GM12872 (cell line): ENCODE measurements around the gene NATD1.
A peak's percentile ranks its signal among the peaks of the same experiment; 100 is the strongest.

Experiments used
- TF ChIP-seq, protein P1 (sequence below): IDR thresholded peaks from 3 replicates; pipeline ENCODE4 v1.5.1; 2011; ENCODE audit warnings: low read depth, mild to moderate bottlenecking, low read length, moderate library complexity; ENCODE audit not compliant: insufficient read depth

NATD1 gene

DNA sequence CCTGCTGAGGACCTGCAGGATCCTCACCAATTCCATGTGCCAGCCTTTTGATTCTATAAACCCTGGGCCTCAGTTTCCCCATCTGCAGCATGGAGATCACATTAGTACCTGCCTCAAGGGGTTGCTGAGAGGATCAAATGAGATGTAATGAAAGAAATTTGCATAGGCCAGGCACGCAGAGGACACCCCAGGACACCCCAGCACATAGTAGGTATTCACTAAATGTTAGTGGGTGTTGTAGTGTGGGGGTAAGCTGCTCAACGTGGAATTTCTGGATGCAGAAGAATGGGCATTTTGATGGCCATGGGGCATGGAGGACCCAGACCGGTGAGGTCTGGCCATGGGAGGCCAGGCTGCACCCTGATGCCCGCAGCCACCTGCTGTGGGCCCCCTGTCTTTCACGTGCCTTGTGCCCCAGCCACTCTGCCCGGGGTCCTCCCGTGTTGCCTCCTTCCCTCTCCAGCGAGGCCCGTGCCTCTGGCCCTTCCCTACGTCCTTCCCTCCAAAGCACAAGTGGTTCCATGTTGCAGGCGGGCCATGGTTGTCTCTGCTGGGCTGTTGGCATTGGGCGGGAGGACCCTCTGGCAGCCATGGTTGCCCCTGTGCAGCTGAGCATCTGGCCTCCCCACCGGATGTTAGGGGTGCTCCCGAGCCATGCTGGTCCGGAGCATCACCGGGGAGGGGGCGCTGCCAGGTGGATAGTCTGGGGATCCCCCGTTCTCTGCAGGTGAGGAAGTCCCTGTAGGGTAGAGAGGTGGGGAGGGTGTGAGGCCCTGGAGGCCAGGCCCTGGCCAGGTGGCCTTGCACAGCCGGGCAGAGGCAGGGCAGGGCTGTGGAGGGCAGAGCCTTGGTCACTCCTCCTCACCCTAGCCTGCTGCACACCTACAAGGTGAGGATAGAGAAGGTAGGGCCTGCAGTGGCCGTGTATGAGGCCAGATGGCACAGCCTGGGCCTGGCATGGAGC lies 39.9 kb upstream of the NATD1 start:
- TF ChIP-seq, protein P1, sequence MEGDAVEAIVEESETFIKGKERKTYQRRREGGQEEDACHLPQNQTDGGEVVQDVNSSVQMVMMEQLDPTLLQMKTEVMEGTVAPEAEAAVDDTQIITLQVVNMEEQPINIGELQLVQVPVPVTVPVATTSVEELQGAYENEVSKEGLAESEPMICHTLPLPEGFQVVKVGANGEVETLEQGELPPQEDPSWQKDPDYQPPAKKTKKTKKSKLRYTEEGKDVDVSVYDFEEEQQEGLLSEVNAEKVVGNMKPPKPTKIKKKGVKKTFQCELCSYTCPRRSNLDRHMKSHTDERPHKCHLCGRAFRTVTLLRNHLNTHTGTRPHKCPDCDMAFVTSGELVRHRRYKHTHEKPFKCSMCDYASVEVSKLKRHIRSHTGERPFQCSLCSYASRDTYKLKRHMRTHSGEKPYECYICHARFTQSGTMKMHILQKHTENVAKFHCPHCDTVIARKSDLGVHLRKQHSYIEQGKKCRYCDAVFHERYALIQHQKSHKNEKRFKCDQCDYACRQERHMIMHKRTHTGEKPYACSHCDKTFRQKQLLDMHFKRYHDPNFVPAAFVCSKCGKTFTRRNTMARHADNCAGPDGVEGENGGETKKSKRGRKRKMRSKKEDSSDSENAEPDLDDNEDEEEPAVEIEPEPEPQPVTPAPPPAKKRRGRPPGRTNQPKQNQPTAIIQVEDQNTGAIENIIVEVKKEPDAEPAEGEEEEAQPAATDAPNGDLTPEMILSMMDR: no peak

DNA sequence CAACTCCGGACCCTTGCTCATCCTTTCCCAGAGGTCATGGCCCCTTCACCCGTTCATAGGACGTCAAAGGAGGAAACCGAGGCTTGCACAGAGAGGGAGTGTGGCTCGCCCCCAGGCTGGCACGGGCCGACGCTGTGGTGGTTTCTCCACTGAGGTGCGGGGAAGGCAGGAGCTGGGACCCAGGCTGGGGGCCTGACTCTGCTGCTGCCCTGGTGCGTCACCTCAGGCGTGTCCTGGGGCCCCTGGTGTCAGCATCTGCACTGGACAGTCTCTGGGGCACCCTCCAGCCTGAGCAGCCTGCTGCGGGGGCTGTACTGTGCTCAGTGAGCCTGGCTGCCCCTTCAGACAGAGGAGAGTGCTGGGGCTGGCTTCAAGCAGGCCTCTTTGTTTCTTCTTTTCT lies 38.7 kb upstream of the NATD1 start:
- TF ChIP-seq, protein P1: no peak

GRCh38 chr17:21291357-21291756 lies 38.1 kb upstream of the NATD1 start:
- TF ChIP-seq, protein P1: no peak

- TF ChIP-seq, protein P1: no peak
These were observed 36.8 kb upstream of the NATD1 start for GRCh38 chr17:21289902-21290571.

DNA sequence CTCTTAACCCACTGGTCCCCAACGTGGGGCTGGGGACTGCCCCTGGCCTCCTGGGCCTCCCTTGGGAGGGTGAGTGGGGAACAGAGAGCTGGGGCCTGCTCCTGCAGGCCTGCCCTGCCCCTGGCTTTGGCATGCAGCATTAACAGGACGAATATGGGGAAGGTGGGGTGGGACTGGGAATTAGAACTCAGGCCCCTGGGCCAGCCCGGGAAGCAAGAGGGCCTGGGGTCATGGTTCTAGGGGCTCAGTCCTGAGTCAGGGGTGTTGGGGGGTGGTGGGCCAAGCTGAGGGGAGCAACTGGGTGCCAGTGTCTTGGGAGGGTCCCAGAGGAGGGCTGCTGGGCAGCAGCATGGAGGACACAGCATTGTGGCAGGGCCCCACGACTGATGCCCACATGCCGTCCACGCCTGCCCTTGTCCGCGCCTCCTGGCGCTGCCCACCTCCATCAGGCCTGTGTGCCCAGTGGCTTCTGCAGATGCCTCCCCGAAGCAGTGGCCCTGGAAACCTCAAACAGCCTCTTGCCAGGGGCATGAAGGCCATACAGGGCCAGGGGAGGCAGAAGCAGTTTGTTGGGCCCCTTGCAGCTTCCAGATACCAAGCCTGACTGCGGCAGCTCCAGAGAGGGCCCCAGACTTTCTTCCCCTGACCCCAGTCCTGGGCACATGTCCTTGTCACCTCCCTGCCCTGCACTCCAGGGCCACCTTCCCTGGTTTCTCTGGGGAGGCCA lies 36.1 kb upstream of the NATD1 start:
- TF ChIP-seq, protein P1: no peak

DNA sequence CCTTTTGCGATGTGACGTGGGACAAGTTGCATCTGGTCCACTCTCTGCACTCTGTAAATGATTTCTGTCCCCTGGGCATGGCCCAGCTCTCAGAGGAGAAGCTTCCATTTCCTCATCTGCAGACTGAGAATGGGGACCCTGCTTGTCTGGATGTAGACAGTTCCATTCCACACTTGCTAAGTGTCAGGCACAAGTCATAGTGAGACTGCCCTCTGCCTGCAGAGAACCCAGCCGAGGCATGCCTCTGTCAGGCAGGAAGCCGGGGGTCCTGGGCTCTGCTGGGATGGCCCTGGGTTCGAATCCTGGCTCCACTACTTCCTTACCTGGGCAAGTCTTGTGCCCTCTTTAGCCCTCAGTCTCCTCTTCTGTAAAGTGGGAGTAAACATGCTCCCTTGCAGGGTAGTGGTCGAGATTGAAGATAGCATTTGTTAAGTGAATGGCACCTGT lies 35.4 kb upstream of the NATD1 start:
- TF ChIP-seq, protein P1: peak; percentile 37; the same call in 2 of the 3 replicates
